GM19372 (cell line): ENCODE results near the gene KCNH2.
"Not testable (repeated sequence)": the region's sequence is repeated elsewhere in the genome, so short reads cannot be mapped to it uniquely, and the experiment has no call there.

ENCODE experiments used
- ATAC-seq: cut with Tn5 transposase; IDR thresholded peaks from one replicate; pipeline ENCODE4 v1.9.1; 2021; ENCODE audit warnings: mild to moderate bottlenecking, low read depth, moderate library complexity; ENCODE audit not compliant: unreplicated experiment

KCNH2 gene

GRCh38 chr7:150912427-150912826 is 65.7 kb downstream of the KCNH2 start:
- ATAC-seq = no peak

GRCh38 chr7:150911590-150912267 is 66.4 kb downstream of the KCNH2 start:
- no peak for ATAC-seq

- no peak for ATAC-seq
Measured at GRCh38 chr7:150910996-150911422, 67.1 kb downstream of the KCNH2 start.

- not testable (repeated sequence) for ATAC-seq
Measured at GRCh38 chr7:150910305-150910995, 67.7 kb downstream of the KCNH2 start.

- no peak for ATAC-seq
Measured at GRCh38 chr7:150909200-150909995, 68.7 kb downstream of the KCNH2 start.

GRCh38 chr7:150908173-150908572 is 69.9 kb downstream of the KCNH2 start:
- ATAC-seq = no peak

- ATAC-seq = no peak
Measured at GRCh38 chr7:150904011-150904909, 73.9 kb downstream of the KCNH2 start.

GRCh38 chr7:150903606-150904005 is 74.5 kb downstream of the KCNH2 start:
- ATAC-seq = no peak

GRCh38 chr7:150902078-150903033 is 75.8 kb downstream of the KCNH2 start:
- no peak for ATAC-seq

- ATAC-seq = no peak
Measured at GRCh38 chr7:150901160-150902035, 76.7 kb downstream of the KCNH2 start.

- ATAC-seq = no peak
Measured at GRCh38 chr7:150900675-150901074, 77.4 kb downstream of the KCNH2 start.

- peak; percentile 66 for ATAC-seq
Measured at GRCh38 chr7:150898475-150899011, 79.6 kb downstream of the KCNH2 start.

GRCh38 chr7:150897502-150898474 is 80.3 kb downstream of the KCNH2 start:
- no peak for ATAC-seq

GRCh38 chr7:150896562-150897209 is 81.4 kb downstream of the KCNH2 start:
- no peak for ATAC-seq

GRCh38 chr7:150895809-150896208 is 82.3 kb downstream of the KCNH2 start:
- ATAC-seq = no peak
